NCI-H69 (cell line): ENCODE results near the gene GNAO1.

ENCODE experiments used
- DNase-seq: peaks from one replicate; lab custom pipeline; 2025; lab: John Stamatoyannopoulos, UW

GNAO1 gene

DNA sequence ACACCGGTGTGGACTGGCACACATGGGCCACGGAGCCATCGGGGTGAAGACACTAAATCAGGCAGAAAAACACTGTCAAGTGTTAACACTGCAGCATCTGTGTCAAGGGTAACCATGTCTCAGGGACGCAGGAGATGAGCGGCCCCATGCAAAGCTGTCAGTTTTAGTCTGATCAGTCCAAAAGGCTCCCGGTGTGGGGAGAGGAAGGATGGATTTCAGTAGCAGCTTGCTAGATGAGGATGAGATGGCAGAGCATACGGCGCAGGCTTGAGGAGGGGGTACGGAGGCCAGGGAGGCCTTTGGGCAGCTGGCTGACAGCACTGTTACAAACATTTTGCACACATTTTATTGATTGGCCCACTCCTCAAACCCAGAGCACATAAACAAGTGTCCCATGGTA is 98.1 kb downstream of the GNAO1 start:
- no peak for DNase-seq

DNA sequence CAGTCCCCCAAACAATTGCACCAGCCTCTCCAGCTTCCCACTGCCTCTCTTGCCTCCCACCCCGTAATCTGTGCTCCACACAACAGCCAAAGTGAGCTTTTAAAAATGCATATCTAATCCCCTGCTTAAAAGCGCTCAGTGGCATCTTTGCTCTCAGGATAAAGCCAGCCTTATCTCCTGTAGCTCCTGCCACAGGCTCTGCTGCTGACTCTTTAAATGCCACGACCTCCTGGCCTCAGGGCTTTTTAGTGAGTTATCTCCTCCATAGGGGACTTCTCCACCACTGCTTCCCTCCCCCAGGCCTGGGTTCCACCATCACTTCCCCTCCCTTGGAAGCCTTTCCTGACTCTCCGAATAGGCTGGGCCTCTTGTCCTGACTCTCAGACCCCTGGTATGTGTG is 98.6 kb downstream of the GNAO1 start:
- no peak for DNase-seq

DNA sequence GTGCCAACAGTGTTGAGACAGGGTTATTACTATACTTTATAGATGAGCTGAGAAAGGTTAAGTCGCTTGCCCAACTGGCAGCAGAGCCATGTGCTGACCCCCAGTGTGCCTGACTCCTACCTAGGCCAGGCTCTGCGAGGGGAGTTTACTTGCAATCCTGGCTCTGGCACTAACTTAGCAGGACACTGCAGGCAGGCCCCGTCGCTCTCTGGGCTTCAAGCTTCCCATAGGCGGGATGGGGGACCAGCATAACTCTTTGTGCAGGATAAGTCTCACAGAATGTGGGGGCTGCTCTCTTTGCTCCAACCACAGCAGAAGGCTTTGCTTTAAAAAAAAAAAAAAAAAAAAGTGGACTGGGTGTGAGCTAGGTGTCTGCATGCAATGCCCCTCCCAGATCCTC is 102.7 kb downstream of the GNAO1 start:
- DNase-seq, result no peak

DNA sequence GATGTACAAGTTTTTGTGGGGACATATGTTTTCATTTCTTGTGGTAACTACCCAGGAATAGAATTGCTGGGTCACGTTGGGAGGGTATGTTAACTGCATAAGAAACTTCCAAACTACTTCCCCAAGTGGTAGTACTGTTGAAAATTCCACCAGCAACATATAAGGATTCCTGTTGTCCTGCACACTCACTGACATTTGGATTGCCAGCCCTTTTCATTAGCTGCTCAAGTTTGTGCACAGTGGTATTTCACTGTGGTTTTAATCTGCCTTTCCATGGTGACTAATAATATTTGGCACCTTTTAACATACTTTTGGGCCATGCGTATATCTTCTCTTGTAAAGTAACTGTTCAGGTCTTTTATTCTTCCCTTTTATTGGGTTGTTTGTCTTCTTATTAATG is 103.3 kb downstream of the GNAO1 start:
- DNase-seq, result no peak

DNA sequence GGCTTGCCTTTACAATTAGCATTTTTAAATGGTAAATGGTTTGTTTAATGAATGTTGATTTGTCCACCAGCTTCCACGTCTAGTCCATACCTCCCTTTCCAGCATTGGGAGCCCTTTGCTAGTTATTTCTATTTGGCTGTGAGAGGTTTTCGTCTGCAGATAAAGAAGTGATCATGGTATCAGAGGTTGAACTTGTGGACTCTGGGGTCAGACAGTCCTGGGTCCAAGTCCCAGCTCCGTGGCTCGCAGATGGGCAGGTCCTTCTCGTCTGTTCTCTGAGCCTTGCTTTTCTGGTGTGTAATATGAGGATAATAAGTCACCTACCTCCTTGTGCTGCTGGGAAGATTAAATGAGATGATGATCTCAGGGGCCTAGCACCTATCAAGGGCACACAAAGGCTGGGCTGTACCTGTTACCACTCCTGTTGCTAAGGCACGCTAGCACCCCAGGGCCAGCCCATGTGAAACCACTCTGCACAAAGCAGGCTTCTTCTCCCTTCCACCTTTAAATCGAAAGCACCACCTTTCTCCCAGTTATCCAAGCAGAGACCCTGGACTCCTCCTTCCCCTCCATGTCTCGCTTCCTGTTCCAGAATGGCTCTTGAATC is 103.9 kb downstream of the GNAO1 start:
- no peak for DNase-seq

DNA sequence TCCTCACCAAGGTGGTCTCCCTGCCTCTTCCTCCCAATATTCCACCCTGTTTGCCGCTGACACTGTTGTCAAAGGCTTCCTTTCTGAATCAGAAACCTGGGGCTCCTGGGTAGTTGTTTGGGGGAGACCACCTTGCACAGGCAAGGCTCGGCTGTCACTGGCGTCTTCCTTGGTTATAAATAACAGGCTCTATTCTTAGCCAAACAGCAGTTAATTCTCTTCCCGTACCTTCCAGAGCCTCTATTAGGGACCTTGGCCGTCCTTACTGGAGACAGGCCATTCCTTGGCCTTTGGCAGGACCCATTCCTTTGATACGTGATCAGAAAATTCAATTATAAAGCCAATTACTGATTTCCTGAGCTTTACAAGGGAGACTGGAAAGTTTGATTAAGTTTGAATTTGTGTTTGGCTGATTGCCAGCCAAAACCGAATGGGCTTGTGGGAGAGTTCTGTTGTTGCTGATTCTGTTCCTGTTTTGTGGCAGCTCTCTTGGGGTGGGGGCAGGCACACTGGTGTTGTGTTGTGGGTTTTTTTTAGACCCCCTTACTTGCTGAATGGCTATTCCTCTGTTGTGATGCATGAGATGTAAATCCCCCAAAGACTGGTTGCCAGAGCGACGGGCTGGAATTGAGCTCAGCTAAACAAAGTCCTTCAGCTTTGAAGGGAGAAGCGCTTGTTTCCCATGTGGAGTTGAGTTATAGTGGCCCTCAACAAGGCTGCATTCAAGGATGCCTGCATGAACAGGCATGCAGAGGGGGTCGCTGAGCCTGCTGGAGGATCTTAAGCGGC is 104.6 kb downstream of the GNAO1 start:
- no peak for DNase-seq

DNA sequence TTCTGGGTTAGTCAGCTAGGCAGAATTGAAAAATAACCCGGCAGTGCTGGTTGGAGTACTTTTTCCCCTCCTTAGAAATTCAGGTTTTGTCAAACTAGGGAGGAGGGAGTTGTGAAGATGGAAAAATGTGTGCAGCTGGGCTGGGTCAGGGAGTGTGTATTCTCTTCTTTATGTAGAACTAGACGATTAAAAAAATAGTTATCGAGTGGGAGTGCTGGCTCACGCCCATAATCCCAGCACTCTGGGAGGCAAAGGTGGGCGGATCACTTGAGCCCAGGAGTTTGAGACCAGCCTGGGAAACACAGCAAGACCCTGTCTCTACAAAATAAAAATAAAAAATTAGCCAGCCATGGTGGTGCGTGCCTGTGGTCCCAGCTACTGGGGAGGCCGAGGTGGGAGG is 106.4 kb downstream of the GNAO1 start:
- no peak for DNase-seq

DNA sequence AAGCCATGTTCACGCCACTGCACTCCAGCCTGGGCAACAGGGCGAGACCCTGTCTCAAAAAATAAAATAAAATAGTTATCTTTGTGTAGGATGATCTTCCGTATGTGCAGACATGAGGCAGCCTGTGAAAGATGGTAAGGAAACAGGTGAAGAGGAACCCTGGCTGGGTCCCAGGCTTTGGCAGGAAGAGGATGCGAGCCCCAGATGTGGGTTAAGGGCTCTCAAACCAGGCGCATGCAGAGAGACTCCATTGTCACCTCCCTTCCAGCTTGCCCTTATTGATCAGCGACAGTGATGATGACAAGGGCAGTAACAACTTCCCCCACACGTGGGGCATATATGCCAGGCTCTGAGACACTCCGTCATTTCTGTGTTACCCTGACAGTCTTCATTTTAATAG is 106.8 kb downstream of the GNAO1 start:
- DNase-seq, result no peak

DNA sequence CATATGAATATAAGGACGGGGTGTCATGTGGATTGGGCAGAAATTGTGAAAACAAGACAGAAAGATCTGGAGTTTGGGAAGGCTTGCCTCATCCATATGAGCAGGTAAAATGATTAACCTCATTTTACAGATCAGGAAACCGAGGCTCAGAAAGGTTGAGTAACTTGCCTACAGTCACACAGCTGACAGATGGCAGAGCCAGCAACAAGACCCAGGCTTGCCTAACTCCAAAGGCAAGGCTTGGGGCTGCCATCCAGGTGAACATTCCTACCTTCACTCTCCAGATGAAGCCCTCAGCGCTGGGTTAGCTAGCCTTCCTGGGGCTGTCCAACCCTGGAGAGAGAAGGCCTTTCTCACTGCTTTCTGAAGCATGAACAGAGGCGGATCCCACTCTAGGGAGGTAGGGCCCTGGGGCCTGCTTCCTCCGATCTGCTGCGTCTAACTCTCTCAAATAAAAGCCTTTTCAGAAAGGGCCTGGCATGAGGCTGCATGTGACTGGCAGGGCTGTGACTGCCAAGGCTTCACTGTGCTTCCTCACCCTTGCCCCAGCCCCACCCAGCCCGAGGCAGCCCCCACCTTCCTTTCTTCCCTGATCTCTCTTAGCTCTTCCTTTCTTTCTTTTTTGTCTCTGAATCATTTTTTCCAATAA is 107.8 kb downstream of the GNAO1 start:
- DNase-seq, result peak; percentile 69

DNA sequence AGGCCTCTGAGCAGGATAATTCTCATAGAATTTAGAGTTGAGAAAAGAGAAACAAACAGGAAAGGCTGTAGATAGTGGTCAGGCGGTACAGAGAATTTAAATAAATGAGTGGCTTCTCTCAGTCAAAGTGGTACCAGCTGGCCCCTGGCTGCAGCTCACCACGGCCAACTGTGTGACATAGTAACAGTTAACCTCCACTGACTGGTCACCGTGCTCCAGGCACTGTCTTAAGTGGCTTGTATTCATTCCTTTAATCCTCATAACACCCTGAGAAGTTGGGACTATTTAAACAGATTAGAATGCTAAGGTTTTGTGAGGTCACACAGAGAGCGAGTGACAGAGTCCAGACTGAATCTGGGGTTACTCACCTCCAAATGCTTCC is 108.9 kb downstream of the GNAO1 start:
- no peak for DNase-seq

DNA sequence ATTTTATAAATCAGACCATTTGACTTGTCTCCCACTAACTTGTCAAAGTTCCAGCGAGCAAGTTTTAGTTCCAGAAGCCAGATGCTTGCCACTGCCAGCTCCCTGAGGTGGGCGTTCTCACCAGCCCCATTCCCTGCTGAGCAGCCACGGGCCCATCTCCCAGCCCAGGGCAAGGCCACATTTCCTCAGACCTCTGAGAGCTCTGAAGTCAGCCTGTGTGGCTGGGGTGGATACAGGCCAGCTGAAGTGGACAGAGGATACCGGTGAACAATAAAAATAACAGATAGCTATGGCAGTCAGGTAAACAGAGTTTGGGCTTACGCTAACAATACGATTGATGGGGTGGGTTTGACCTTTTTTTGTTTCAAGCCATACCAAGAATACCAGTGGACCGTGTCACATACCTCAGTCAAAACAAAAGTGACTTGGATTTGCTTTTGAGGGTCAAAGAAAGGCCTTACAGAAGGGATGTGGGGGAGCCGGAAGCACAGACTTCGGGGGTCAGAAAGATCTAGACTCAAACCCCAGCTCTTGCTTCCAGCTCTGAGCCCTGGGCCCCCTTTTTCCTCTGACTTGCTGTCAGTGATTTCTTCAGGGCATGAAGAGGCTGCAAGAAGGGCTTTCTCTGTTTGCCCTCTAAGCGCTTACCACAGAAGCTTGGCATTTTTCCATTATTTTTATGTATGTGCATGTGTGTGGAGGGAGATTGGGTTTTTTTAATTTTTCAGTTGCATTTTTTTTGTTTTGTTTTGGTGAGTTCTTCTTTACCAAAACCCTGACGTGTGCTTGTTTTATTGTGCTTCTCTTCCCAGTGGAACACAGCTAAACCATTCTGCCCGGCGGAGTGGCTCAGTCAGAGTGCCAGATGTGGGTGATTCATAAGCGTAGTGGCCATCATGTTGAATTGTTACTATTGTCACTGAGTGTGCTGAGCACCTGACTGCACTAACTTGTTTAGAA is 109.9 kb downstream of the GNAO1 start:
- DNase-seq, result no peak

DNA sequence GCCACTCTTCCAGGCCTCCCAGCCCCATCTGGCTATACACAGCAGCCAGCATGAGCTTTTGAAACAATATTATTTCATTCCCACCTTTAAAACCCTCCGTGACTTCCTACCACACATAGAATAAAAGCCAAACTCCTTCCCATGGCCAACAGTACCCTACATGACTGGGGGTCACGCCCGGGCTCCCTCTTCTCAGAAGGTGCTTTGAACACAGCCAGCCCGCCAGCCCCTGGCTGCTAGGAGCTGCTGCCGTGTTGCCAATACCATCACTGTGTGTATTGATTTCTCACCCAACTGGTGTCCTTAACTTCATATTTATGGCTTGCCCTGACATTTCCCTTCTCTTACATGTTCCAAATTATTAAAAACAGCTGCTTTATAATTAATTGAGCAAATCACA is 111.2 kb downstream of the GNAO1 start:
- no peak for DNase-seq

DNA sequence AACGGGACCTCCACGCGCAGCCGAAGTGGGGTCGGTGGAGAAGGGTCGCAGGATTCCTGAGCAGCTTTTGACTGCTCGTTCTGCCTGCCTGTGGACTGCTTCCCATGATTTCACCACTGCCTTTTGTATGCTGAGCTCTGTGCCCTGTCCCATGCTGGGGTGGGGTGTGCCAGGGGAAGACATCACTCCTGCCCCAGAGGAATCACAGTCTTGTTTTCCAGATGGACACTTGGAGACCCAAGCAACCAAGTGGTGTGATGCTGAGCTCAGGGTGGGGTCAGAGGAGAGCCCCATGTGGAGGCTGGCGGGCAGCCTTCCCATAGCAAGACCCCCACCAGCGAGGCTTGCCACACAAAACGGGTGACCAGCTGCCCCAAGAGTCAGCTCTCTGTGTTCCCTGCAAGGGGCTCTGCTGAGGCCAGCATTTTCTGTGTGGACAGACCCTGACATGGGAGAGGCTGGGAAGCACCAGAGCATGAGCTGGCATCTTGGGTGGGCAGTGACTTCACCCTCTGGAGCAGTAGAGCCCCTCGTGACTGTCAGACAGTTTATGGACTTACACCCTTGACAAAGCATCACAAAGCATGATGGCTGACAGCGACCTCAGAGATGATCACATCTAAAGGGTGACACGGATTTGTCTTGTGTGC is 111.9 kb downstream of the GNAO1 start:
- DNase-seq, result no peak

DNA sequence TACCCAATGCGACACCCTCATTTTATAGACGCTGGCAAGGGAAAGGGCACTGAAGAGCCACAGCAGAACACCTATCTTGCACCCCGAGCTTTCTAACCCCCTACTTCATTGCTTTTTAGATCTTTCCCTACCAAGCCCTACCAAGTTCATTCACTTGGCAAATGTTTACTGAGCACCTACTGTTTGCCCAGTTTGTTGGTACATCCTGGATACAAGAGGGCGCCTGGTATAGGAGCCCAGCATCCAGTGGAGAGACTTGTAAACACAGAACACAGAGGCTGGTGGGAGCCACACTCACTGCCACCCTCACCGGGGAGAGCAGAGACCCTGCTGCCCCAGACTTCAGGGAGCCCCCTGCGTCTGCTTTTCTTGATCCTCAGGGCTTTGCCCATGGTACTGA is 112.6 kb downstream of the GNAO1 start:
- no peak for DNase-seq

DNA sequence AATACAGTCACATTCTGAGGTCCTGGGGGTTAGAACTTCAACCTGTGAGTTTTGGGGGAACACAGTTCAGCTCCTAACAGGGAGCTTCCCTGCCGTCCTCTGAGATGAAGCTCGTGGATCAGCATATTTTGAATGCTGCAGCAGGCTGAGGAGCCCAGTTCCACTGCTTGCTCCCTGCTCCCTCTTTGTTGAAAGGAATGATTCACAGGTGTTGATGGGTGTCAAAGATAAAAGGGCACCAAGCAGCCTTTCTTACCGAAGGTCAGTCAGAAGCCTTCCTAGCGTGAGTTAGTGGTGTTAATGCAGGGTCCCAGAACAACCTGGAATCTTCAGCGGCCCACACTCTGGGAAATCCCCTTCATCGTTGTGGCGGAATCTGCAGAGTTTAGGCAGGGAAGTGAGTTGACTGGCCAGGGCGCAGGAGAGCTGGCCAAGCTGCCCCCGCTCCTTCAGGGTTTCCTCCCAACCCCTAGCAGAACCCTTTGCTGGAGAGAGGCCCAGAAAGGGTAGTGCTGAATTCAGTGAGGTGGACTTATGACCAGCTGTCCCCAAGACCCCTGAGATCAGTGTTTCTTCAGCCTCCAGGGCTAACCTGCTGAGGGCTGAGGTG is 114.8 kb downstream of the GNAO1 start:
- no peak for DNase-seq

DNA sequence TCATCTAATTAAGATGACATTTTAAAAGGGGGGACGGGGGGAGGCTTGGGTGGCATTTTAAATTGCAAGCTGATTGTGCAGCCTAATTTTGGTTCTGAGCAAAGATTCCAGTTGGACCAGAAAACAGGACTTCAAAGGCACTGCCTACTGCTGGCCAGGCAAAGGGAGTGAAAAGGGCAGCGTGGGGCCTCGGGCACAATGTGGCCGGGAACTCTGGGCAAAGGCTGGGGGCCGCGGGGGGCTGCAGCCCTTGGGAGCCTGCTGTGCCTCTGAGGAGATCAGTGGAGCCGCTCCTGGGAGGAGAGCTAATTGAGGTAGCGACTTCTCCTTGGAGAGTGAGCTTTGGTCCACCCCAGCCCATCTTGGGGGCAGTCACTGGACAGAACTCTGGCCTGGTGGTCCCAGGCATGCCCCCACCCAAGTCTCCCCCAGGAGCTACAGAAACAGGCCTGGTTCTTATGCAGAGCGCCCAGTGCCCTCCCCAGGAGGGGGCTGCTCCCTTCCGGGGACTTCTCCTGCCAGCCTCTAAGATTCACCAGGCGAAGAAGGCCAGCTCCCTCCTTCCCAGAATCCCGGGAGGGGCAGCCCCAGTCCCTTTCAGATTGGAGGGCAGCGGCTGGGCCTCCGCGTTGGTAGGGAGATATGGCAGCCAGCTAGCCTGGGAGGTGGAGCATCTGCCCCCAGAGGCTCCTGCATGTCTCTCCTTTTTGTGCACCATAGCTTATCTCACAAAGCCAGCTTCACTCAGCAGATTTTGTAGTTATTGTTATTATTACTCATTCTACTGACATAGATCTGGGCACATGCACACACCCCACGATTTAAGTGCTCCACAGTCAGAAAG is 115.6 kb downstream of the GNAO1 start:
- DNase-seq, result no peak

DNA sequence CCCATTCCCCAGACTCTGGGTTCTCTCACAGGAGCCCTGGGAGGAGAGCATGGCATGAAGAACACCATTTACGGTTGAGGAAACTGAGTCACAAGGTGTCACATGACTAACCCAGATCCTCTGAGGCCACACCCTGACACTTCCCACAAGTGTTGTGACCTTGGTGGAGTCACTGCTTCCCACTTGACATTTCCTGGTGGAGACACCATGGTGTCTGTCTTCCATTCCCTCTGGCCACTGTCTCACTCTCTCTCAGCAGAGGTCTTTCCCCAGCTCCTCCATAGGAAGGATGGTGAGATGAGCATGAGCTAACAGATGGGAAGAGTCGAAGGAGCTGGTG is 116.2 kb downstream of the GNAO1 start:
- DNase-seq, result no peak

DNA sequence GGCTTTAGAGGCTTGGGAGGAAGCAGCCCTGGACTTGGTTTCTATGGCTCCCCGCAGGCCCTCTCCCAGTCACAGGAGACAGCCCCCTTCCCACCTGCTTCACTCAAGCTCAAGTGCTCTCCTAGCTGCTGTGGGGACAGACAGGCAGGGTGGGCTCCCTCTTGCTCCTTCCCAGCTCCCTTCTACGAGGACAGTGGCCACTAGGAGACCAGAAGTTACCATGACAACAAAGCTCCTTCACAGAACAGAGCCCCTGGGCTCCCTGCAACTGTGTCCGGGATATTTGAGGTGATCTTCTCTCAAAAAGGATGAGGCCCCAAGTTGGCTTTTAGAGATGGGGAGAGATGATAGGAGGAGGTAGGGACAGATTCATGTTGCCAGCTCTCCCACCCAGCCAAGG is 117.7 kb downstream of the GNAO1 start:
- no peak for DNase-seq

DNA sequence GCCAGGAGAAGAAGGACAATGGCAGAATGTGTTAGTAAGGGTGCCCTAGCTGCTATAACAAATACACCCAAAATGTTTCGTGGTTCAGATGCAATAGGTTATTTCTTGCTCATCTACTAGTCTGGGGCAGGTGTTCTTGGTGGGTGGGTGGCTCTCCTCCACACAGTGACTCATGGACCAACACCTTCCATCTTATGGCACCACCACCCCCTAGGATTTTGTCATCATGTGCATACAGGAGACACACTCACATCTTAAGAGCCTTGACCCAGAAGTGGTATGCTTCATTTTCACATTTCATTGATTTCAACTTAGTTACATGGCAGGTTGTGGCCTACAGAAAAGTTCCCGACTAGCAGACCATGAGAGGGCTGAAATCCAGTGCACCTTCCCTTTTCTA is 119.4 kb downstream of the GNAO1 start:
- DNase-seq, result peak; percentile 12

DNA sequence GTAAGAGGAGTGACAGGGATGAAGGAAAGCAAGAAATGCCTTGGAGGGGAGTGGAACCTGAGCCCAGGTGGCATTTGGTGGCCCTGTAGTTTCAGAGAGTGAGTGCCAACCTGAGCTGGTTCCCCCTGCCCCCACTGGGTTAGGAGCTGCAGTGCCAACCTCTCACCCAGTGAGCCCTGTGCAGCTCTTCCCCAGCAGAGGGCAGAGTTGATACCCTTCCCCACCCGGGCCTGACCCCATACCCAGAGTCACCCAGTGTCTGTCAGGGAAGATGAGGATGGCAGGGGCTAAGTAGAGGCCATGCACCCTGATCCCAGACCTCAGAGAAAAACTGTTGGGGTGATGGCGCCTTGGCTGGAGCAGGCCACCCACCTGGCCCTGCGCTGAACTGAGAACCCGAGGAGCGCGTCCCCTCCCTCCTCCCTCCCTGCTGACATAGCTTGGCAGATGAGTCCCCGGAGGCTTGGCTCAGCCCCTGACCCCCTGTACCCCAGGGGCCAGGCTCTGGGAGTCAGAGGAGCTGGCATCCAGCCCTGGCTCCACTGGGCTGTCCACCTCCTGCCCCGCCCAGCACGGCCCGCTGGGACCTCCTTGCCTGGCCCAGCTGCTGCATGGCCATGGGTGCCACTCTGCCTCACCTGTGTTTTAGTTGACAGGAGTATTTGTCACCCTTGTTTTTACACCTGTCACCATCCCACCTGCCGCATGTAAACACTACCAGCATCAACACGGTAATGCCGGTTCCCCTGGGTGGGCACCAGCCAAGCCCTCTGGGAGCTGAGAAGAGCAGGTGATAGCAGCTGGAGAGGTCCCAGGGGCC is 120.1 kb downstream of the GNAO1 start:
- peak; percentile 86 for DNase-seq
